RWPE1 (cell line): Measurements from ENCODE around the gene FAM20B.
A peak's percentile ranks its signal among the peaks of the same experiment; 100 is the strongest.

ENCODE experiments used
- CTCF ChIA-PET: fragments of 350-600 bp; sonication (Branson Sonifier 250); formaldehyde crosslinking; extraction: SDS; loops from one replicate; lab custom pipeline; 2021; lab: Yijun Ruan, JAX
- POLR2A ChIA-PET: fragments of 400-600 bp; formaldehyde crosslinking; extraction: SDS; loops from one replicate; lab custom pipeline; 2020; ENCODE audit warnings: antibody characterized with exemption; ENCODE audit not compliant: low non-redundant PET; lab: Yijun Ruan, JAX
- DNase-seq: peaks from one replicate; pipeline ENCODE4 v3.0.0; 2012; ENCODE audit warnings: low spot score
- H3K27ac ChIP-seq: fragments of 450-650 bp; 2 replicates; pipeline ENCODE4 v1.5.1; 2017
- TF ChIP-seq, protein P1 (sequence below): fragments of 450-650 bp; conservative IDR thresholded peaks from 2 replicates; pipeline ENCODE4 v1.5.1; 2017; ENCODE audit warnings: low read depth, mild to moderate bottlenecking

FAM20B gene

DNA sequence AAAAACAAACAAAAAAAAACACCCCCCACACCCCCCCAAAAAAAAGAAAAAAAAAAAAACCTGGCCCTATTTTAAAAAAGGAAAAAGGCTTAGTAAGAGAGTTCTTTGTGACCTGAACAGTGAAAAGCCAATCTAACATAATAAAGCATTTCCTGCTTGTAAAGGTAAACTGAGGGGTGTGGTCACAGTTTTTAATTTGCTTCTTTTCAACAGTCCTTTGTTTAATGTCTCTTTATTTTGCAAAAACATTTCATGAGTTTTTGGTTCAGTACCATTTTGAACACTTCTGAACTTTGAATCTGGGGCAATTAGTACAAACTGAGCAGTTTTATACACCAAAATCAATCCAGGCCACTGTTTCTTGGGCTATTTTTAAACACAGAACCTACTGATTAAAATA is 93.8 kb downstream of the FAM20B start:
- ChIA-PET POLR2A (interaction anchor here (0.8 kb wide), 1 partner anchor 125 kb away, joined by 4 read pairs; no protein-coding TSS in a partner anchor), CTCF (no interaction called here)
- TF ChIP-seq, protein P1, sequence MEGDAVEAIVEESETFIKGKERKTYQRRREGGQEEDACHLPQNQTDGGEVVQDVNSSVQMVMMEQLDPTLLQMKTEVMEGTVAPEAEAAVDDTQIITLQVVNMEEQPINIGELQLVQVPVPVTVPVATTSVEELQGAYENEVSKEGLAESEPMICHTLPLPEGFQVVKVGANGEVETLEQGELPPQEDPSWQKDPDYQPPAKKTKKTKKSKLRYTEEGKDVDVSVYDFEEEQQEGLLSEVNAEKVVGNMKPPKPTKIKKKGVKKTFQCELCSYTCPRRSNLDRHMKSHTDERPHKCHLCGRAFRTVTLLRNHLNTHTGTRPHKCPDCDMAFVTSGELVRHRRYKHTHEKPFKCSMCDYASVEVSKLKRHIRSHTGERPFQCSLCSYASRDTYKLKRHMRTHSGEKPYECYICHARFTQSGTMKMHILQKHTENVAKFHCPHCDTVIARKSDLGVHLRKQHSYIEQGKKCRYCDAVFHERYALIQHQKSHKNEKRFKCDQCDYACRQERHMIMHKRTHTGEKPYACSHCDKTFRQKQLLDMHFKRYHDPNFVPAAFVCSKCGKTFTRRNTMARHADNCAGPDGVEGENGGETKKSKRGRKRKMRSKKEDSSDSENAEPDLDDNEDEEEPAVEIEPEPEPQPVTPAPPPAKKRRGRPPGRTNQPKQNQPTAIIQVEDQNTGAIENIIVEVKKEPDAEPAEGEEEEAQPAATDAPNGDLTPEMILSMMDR = no peak
- DNase-seq = no peak
- peak overlapping the region; percentile 44; the same call in 1 of the 2 replicates for H3K27ac ChIP-seq

DNA sequence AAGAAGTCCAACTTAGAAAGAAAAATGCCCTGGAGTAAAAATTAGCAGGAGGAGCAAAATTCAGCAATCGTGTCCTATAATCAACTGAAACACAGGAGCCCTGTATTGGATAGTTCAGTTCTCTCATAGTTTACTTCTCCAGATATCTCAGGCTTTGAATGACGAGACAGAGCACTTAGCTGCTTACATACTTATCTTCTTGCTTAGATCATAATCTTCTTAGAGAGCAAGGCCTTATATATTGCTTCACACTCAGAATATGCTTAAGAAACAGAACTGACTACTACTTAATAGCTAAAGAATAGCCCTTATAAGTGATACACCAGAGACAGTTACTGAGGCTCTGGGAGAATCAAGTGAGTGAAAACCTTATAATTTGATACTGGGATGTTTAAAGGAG is 95.0 kb downstream of the FAM20B start:
- H3K27ac ChIP-seq = peak overlapping the region; percentile 24; the same call in 1 of the 2 replicates
- CTCF ChIA-PET = interaction anchor here (0.5 to 1.7 kb wide), 7 partner anchors 8 to 247 kb away, joined by 3 to 5 read pairs (median 3); no protein-coding TSS in a partner anchor
- TF ChIP-seq, protein P1 = no peak
- POLR2A ChIA-PET = no interaction called here
- no peak for DNase-seq

DNA sequence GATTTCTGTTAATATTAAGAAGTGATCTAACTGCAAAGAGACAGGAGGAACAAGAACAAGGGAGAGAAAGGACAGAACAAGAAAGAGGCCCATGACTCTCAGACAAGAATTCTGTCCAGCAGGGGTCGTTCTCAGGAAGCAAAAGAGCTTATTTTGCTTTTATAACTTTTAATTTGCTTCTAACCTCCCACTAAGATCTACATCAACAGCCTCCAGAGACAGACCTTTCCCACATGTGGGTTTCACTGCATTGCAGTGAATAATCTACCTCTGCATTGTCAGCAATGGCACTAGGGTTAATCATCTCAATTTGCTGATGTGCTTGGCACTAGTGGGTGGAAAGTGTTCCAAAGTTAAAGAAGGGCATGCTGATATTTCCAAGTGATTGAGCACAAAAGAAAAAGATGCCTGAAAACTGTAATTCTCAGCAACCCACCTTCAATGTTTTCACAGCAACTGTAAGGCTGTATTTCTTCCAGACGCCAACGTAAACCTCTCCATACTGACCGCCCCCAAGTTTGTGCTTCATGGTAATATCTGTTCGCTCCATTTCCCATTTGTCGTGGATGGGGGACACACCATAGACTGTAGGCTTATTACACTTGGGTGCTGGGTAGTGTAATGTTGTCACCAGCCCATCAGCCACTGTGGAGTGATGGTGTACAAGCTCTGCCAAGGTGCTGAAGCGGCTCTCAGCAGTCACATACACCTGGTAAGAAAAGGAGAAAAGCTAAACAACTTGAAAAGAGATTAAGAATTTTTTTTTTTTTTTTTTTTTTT is 95.7 kb downstream of the FAM20B start:
- POLR2A ChIA-PET = interaction anchor here (0.6 kb wide), 1 partner anchor 591 kb away, joined by 7 read pairs; no protein-coding TSS in a partner anchor

DNA sequence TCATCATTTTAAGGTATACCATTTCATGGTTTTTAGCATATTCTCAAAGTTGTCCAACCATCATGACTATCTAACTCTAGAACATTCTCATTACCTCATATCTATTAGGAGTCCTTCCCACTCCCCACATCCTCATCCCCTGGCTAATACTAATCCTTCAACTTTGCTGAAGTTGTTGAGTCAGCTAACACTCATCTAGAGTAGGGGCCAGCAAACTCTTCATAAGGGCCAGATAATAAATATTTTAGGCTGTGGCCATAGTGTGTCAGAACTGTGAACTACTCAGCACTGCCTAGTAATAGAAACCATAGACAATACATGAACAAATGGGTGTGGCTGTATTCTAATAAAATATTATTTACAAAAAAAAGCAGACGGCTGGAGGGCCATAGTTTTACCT is 99.2 kb downstream of the FAM20B start:
- TF ChIP-seq, protein P1 = no peak
- CTCF ChIA-PET = interaction anchor here (0.6 kb wide), 1 partner anchor 848 kb away, joined by 7 read pairs; no protein-coding TSS in a partner anchor
- DNase-seq = no peak
- POLR2A ChIA-PET = no interaction called here
- no peak overlapping the region for H3K27ac ChIP-seq

More for the DNA sequence above, 95.7 kb downstream of the FAM20B start:
- H3K27ac ChIP-seq = no peak overlapping the region
- TF ChIP-seq, protein P1 = peak; percentile 61
- no peak for DNase-seq
- CTCF ChIA-PET = interaction anchor here (0.6 to 1.7 kb wide), 11 partner anchors 8 to 751 kb away, joined by 3 to 5 read pairs (median 3); no protein-coding TSS in a partner anchor
